ENCODE data around the gene CTSS.

DNA sequence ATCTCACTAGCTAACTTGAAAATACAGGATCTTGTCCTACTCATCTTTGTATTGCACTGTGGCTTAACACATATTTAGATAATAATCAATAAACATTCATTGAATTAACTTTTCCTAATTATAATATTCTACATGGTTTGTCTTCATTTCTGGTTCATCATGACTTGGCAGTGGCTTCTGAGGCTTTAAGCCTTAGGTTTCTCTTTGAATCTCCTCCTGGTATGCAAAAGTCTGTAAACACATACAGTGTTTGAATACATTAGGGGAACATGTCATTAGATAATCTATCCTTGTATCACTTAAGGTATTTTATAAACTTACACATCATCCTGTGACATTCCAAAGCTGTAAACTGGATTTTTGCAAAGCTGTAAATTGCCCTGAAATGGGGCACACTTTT, 21.9 kb upstream of the CTSS start:
- TF ChIP-seq, protein P1, sequence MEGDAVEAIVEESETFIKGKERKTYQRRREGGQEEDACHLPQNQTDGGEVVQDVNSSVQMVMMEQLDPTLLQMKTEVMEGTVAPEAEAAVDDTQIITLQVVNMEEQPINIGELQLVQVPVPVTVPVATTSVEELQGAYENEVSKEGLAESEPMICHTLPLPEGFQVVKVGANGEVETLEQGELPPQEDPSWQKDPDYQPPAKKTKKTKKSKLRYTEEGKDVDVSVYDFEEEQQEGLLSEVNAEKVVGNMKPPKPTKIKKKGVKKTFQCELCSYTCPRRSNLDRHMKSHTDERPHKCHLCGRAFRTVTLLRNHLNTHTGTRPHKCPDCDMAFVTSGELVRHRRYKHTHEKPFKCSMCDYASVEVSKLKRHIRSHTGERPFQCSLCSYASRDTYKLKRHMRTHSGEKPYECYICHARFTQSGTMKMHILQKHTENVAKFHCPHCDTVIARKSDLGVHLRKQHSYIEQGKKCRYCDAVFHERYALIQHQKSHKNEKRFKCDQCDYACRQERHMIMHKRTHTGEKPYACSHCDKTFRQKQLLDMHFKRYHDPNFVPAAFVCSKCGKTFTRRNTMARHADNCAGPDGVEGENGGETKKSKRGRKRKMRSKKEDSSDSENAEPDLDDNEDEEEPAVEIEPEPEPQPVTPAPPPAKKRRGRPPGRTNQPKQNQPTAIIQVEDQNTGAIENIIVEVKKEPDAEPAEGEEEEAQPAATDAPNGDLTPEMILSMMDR (IDR thresholded peaks at IDR 0.05): no peak
- TF ChIP-seq POLR2A (IDR thresholded peaks at IDR 0.05): no peak
